GM10847 (cell line): Measurements from ENCODE around the gene AUTS2.

Experiments
- POLR2A ChIP-seq: IDR thresholded peaks from 2 replicates; pipeline ENCODE4 v1.6.1; 2011; ENCODE audit not compliant: insufficient read length; ENCODE audit errors: extremely low read depth

Gene AUTS2

GRCh38 chr7:70730451-70731110 lies 1132.3 kb downstream of the AUTS2 start:
- no peak for TF ChIP-seq POLR2A

- TF ChIP-seq POLR2A: no peak
Measured at GRCh38 chr7:70733090-70733489, 1134.8 kb downstream of the AUTS2 start.

- TF ChIP-seq POLR2A: no peak
Measured at GRCh38 chr7:70734411-70734810, 1136.1 kb downstream of the AUTS2 start.

GRCh38 chr7:70735313-70735712 lies 1137.0 kb downstream of the AUTS2 start:
- no peak for TF ChIP-seq POLR2A

- no peak for TF ChIP-seq POLR2A
Measured at GRCh38 chr7:70736715-70737460, 1138.6 kb downstream of the AUTS2 start.

- no peak for TF ChIP-seq POLR2A
Measured at GRCh38 chr7:70738151-70738885, 1140.0 kb downstream of the AUTS2 start.

- no peak for TF ChIP-seq POLR2A
Measured at GRCh38 chr7:70739646-70740210, 1141.5 kb downstream of the AUTS2 start.

- TF ChIP-seq POLR2A: no peak
Measured at GRCh38 chr7:70741666-70742065, 1143.4 kb downstream of the AUTS2 start.

GRCh38 chr7:70743531-70744325 lies 1145.5 kb downstream of the AUTS2 start:
- no peak for TF ChIP-seq POLR2A

- no peak for TF ChIP-seq POLR2A
Measured at GRCh38 chr7:70744492-70744891, 1146.2 kb downstream of the AUTS2 start.

- TF ChIP-seq POLR2A: no peak
Measured at GRCh38 chr7:70749831-70750230, 1151.6 kb downstream of the AUTS2 start.

- TF ChIP-seq POLR2A: no peak
Measured at GRCh38 chr7:70751895-70752294, 1153.6 kb downstream of the AUTS2 start.

- no peak for TF ChIP-seq POLR2A
Measured at GRCh38 chr7:70752794-70753241, 1154.5 kb downstream of the AUTS2 start.

GRCh38 chr7:70756789-70757188 lies 1158.5 kb downstream of the AUTS2 start:
- no peak for TF ChIP-seq POLR2A

- no peak for TF ChIP-seq POLR2A
Measured at GRCh38 chr7:70758646-70759045, 1160.4 kb downstream of the AUTS2 start.

- TF ChIP-seq POLR2A: no peak
Measured at GRCh38 chr7:70759674-70760073, 1161.4 kb downstream of the AUTS2 start.
